Measurements from ENCODE around the gene EPS8. TPM values are rescaled to one million over a fixed set of nuclear protein-coding genes. Genes with fewer than 3 reads are reported as not detected.
"Not testable (repeated sequence)": the region's sequence is repeated elsewhere in the genome, so short reads cannot be mapped to it uniquely, and the experiment has no call there.

The EPS8 gene
- total RNA-seq, 1 experiment from 2014 or later = 186 TPM

GRCh38 chr12:15616495-15616894 is 172.7 kb downstream of the EPS8 start:
- in situ Hi-C loops (cut with HindIII; ENCODE audit: low pct_unique_long_range_greater_than_20kb, low sequenced_read_pairs); DNase-seq (ENCODE audit: low read depth, low spot score): not testable (repeated sequence)

GRCh38 chr12:15613981-15614380 is 175.2 kb downstream of the EPS8 start:
- in situ Hi-C loops (cut with HindIII; ENCODE audit: low pct_unique_long_range_greater_than_20kb, low sequenced_read_pairs) = no loop called here
- no peak for DNase-seq (ENCODE audit: low read depth, low spot score)

DNA sequence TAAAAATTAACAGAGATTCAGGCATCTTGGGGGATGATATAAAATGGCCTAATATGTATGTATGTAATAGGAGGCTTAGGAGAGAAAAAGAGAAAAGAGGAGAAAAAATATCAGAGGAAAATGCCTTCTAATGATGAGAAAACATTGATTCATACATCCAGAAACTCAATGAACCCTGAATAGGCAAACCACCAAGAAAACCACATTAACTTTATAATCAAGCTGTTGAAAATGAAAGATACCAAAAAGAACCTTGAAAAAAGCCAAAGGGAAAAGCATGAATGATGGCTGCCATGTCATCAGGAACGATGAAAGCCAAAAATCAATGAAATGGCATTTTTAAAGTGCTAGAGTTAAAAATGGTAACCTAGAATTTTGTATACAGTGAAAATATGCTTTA is 180.2 kb downstream of the EPS8 start:
- in situ Hi-C loops (cut with HindIII; ENCODE audit: low pct_unique_long_range_greater_than_20kb, low sequenced_read_pairs) = no loop called here

GRCh38 chr12:15608406-15608805 is 180.8 kb downstream of the EPS8 start:
- peak; percentile 22 for DNase-seq (ENCODE audit: low read depth, low spot score)
- in situ Hi-C loops (cut with HindIII; ENCODE audit: low pct_unique_long_range_greater_than_20kb, low sequenced_read_pairs) = no loop called here

More for the DNA sequence above, 180.2 kb downstream of the EPS8 start:
- no peak for DNase-seq (ENCODE audit: low read depth, low spot score)

- in situ Hi-C loops (cut with HindIII; ENCODE audit: low pct_unique_long_range_greater_than_20kb, low sequenced_read_pairs) = no loop called here
- DNase-seq (ENCODE audit: low read depth, low spot score) = no peak
Measured at GRCh38 chr12:15605881-15606590, 183.2 kb downstream of the EPS8 start.

DNA sequence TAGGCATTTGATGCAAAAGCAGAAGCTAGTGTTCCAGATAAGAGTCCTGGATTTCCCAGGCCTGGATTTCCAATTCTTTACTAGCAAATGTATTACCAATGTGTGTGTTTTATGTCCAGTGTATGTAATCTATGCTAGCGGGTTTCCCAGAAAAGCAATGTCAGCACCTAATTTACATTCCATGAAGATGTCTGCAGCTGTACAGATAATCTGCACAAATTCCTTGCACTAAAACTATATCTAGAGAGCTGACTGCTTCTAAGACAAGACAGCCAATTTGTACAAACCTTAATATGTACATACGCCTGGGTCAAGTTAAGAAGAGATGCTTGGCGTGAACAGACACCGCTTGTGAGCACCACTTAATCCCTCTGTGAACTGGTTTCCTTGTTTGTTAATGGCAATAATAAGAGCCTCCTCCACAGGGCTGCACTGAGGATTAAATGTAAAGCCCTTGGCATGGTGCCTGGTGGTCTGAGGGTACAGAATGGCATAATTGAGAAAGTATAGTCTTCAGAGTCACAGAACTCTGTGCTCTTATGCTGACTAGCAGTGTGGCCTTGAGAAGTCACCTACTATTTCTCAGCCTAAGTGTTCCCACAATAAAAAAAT is 185.6 kb downstream of the EPS8 start:
- in situ Hi-C loops (cut with HindIII; ENCODE audit: low pct_unique_long_range_greater_than_20kb, low sequenced_read_pairs) = no loop called here
- no peak for DNase-seq (ENCODE audit: low read depth, low spot score)

- DNase-seq (ENCODE audit: low read depth, low spot score) = no peak
Measured at GRCh38 chr12:15602051-15602672, 187.0 kb downstream of the EPS8 start.

DNA sequence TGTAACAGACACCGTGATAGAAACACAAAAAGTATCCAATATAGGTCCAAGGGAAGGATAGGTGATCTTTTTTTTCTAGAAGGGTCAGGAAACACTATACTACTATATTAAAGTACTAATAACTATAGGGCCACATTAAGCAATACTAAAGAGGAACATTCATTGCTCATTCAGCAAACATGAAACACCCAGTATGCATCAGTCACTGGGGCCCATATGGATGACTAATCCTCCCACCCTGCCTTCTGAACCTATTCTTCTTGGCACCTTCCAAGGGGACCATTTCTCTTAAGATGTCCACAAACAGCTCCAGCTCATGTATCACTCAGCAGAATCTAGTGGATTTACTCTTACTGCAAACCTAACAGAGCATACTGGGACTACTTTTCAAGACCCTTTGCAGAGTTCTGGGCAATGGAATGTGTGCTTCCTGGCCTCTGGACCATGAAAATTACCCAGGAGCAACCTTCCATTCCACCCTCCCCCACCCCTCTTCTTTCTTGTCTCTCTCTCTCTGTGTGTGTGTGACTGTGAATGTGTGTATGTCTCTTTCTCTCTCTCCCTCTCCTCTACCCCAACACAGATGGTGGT is 187.9 kb downstream of the EPS8 start:
- in situ Hi-C loops (cut with HindIII; ENCODE audit: low pct_unique_long_range_greater_than_20kb, low sequenced_read_pairs) = no loop called here
- DNase-seq (ENCODE audit: low read depth, low spot score) = no peak

More at GRCh38 chr12:15602051-15602672, 187.0 kb downstream of the EPS8 start:
- in situ Hi-C loops (cut with HindIII; ENCODE audit: low pct_unique_long_range_greater_than_20kb, low sequenced_read_pairs) = no loop called here

DNA sequence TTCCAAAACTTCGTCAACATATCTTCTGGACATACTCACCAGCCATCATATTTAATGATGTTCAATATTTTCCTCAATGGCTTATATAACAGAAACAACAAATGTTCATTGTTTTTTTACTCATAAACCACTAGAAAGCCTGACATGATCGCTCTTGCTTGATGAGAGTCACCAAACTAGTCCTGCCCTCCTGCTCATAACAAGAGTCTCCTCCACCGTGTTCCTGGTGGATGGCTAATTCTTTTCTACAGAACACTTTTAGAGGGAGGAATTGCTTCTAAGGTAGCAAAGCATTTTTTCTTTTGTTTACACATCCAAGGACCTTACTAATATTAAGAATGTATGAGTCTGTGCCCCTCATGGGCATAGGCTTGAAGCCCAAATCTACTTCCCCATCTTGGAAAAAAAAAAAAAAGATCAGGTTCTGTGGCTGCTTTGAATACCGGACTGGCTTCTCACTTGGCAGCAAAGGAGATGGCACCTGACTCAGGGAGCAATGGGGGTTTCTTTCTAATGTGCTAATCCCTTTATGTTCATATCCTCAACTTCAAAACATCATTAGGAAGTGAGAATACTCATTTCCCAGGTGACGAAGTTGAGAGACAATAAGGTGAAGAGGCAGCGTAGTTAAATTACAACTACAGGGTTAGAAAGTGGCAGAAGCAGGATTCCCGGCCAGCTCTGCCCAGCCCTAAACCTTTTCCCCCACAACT is 188.8 kb downstream of the EPS8 start:
- no peak for DNase-seq (ENCODE audit: low read depth, low spot score)
- in situ Hi-C loops (cut with HindIII; ENCODE audit: low pct_unique_long_range_greater_than_20kb, low sequenced_read_pairs) = no loop called here

DNA sequence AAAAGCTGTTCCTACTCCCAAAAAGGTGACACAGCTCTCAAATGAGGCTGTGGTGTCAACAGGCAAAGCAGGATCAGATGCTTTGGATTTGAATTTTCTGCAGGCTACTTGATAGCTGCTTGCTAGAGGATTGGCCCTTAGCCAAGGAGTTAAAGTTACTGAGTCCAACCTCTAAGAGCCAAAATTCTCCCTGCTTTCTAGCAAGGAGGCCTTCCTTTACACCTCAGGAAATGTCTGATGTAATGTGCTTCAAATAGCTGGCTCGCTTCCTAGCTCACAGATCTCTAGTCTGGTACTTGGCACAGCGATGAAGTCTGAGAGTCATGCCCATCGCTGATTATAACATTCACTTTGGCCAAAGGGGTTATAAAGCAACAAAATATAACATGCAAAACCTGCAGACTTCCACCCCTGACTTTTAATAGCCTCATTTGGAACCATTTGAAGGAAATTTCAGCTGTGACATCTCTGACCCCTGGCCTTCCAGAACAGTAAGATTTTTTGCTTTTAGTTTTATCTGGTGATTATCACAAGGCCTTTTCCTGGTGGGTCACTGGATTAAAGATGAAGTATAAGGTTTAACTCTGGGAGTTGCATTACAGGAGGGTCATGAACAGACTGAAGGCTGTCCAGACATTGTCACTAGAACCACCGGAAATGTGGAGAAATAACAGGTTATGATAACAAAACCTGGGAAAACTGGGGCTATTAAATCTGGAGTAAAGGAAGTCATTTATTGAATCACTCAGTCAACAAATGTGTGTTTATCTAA is 189.7 kb downstream of the EPS8 start:
- DNase-seq (ENCODE audit: low read depth, low spot score) = no peak
- in situ Hi-C loops (cut with HindIII; ENCODE audit: low pct_unique_long_range_greater_than_20kb, low sequenced_read_pairs) = loop anchor here (25.0 kb wide), 1 partner anchor 238 kb away; no protein-coding TSS in a partner anchor

GRCh38 chr12:15597125-15597830 is 191.9 kb downstream of the EPS8 start:
- no peak for DNase-seq (ENCODE audit: low read depth, low spot score)
- in situ Hi-C loops (cut with HindIII; ENCODE audit: low pct_unique_long_range_greater_than_20kb, low sequenced_read_pairs) = loop anchor here (25.0 kb wide), 1 partner anchor 240 kb away; no protein-coding TSS in a partner anchor

DNA sequence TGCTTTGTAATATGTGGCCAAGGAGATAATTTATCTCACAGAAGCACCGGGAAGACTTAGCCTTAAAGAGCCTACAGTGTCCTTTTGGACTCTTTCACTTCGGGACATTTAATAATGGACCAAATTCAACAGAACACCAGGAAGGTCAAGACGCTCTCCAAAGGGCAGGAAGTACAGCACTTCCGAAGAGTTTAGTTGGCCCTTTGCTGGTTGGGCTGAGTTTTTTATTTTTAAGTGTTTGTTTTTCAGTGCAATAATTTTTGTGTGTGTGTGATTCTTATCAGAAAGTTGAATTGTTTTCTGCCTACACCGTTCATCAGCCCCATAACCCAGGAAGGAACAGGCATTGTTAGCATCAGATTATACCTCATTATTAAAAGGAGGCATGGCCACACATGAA is 193.0 kb downstream of the EPS8 start:
- in situ Hi-C loops (cut with HindIII; ENCODE audit: low pct_unique_long_range_greater_than_20kb, low sequenced_read_pairs) = loop anchor here (25.0 kb wide), 1 partner anchor 241 kb away; no protein-coding TSS in a partner anchor
- DNase-seq (ENCODE audit: low read depth, low spot score) = no peak

DNA sequence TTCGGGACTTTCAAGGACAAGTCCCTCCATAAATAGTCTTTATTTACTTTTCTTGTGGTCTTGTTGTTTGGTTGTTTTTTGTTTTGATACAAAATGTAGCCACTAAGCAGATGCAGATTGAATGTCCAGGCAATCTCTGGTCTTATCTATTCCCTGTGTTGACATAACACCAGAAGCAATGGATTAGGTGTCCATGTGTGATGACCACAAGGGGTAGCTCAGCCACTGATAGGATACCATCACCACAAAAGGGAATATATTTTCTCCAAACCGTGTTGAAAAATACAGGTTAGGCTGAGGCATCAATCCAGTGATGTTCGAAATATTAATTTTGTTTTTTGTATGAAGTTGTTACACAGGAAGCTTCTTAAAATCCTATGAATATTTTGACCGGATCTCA is 196.3 kb downstream of the EPS8 start:
- DNase-seq (ENCODE audit: low read depth, low spot score) = peak; percentile 31
- in situ Hi-C loops (cut with HindIII; ENCODE audit: low pct_unique_long_range_greater_than_20kb, low sequenced_read_pairs) = loop anchor here (25.0 kb wide), 1 partner anchor 244 kb away; no protein-coding TSS in a partner anchor

- in situ Hi-C loops (cut with HindIII; ENCODE audit: low pct_unique_long_range_greater_than_20kb, low sequenced_read_pairs) = loop anchor here (25.0 kb wide), 1 partner anchor 245 kb away; no protein-coding TSS in a partner anchor
- DNase-seq (ENCODE audit: low read depth, low spot score) = no peak
Measured at GRCh38 chr12:15591811-15592210, 197.4 kb downstream of the EPS8 start.

GRCh38 chr12:15590180-15590826 is 198.9 kb downstream of the EPS8 start:
- peak; percentile 84 for DNase-seq (ENCODE audit: low read depth, low spot score)
- in situ Hi-C loops (cut with HindIII; ENCODE audit: low pct_unique_long_range_greater_than_20kb, low sequenced_read_pairs) = loop anchor here (25.0 kb wide), 1 partner anchor 247 kb away; no protein-coding TSS in a partner anchor
